BLaER1 treated with 17β-estradiol and CSF1 and Interleukin-3, amounts not matched to agents 10 nM and 100 nM (cell line): ENCODE data around the gene OR13C5.
A peak's percentile ranks its signal among the peaks of the same experiment; 100 is the strongest.
"Not testable (repeated sequence)": the region's sequence is repeated elsewhere in the genome, so short reads cannot be mapped to it uniquely, and the experiment has no call there.

Experiments
- H3K27ac ChIP-seq, 11 experiments: shearing (Covaris generic); formaldehyde crosslinking; 2 replicates each; pipeline ENCODE4 v1.8.1; 2022
- H3K27me3 ChIP-seq, 11 experiments: shearing (Covaris generic); formaldehyde crosslinking; 2 replicates each; pipeline ENCODE4 v1.8.1; 2022
- H3K36me3 ChIP-seq, 11 experiments: shearing (Covaris generic); formaldehyde crosslinking; 2 replicates each; pipeline ENCODE4 v1.8.1; 2022
- H3K4me1 ChIP-seq, 10 experiments: shearing (Covaris generic); formaldehyde crosslinking; 2 replicates each; pipeline ENCODE4 v1.8.1; 2022
- H3K4me2 ChIP-seq, 11 experiments: shearing (Covaris generic); formaldehyde crosslinking; 2 replicates each; pipeline ENCODE4 v1.8.1; 2022
- H3K4me3 ChIP-seq, 10 experiments: shearing (Covaris generic); formaldehyde crosslinking; 2 replicates each; pipeline ENCODE4 v1.8.1; 2022
- H3K9ac ChIP-seq, 11 experiments: shearing (Covaris generic); formaldehyde crosslinking; 2 replicates each; pipeline ENCODE4 v1.8.1; 2022
- H3K9me3 ChIP-seq, 11 experiments: shearing (Covaris generic); formaldehyde crosslinking; replicated peaks in 1 of 11; 2 replicates each; pipeline ENCODE4 v1.8.1; 2022
- H4K20me1 ChIP-seq, 11 experiments: shearing (Covaris generic); formaldehyde crosslinking; 2 replicates each; pipeline ENCODE4 v1.8.1; 2022
- Cebpa-rat ChIP-seq, 11 experiments: shearing (Covaris generic); IDR thresholded peaks; 2 replicates each; pipeline ENCODE4 v1.8.1; 2022

Gene OR13C5

DNA sequence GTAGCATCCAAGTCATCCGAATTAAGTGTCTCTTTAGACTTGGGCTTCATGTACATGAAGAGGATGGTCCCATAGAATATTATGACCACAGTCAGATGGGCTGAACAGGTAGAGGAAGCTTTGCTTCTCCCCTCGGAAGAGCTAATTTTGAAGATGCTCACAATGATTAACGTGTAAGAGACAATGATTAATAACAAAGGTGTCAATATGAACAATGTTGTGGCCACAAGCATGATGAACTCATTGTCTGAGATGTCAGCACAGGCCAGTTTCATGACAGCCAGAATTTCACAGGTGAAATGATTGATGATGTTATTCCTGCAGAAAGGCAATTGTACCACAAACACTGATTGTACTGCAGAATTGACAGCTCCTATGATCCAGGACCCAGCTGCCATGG lies 5.6 kb upstream of the OR13C5 start:
- H3K4me2 ChIP-seq, result no peak overlapping the region
- H3K36me3 ChIP-seq, result no peaks in the 10 kb centered on the region
- H3K9ac ChIP-seq, result no peak overlapping the region
- H3K4me1 ChIP-seq, result no peaks in the 10 kb centered on the region
- no peak overlapping the region for H3K27ac ChIP-seq
- no peaks in the 10 kb centered on the region for H3K9me3 ChIP-seq
- H3K27me3 ChIP-seq, result no peaks in the 10 kb centered on the region
- H3K4me3 ChIP-seq, result no peak overlapping the region
- no peak for TF ChIP-seq Cebpa-rat (IDR thresholded peaks at IDR 0.05)
- H4K20me1 ChIP-seq, result no peaks in the 10 kb centered on the region

- H3K4me2 ChIP-seq, H3K4me3 ChIP-seq: not testable (repeated sequence)
Observed at GRCh38 chr9:104598749-104599148, 464 bp downstream of the OR13C5 start.

DNA sequence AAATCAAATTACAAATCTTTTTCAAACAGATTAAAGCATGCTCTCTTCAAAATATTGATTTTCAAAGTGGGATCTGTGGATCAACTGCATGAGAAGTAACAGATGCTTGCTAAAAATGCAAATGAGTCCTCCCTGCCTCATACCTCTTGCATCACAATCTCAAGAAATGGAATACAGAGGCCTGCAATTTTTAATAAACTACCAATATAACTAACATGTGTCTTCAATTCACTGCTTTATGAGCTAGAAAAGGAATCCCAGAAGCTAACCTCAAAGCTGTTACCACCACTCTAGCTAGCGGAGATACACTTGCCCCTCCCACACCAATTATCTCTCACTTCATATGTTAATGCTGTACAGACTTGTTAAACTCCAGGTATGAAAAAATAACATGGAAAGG lies 9.6 kb downstream of the OR13C5 start:
- Histone ChIP-seq H3K4me3 (no peak overlapping the region), H3K9ac (no peak overlapping the region), H3K4me1 (no peaks in the 10 kb centered on the region), H3K4me2 (no peak overlapping the region), H3K36me3 (no peaks in the 10 kb centered on the region), H3K9me3 (no peaks in the 10 kb centered on the region; a peak in 2 of 22 replicates), H3K27me3 (no peaks in the 10 kb centered on the region), H4K20me1 (no peaks in the 10 kb centered on the region), H3K27ac (no peak overlapping the region)
- no peak for TF ChIP-seq Cebpa-rat (IDR thresholded peaks at IDR 0.05)

More at GRCh38 chr9:104598749-104599148, 464 bp downstream of the OR13C5 start:
- H3K27ac ChIP-seq, H3K27me3 ChIP-seq, H4K20me1 ChIP-seq, H3K4me1 ChIP-seq, H3K9ac ChIP-seq, H3K36me3 ChIP-seq, H3K9me3 ChIP-seq: not testable (repeated sequence)

DNA sequence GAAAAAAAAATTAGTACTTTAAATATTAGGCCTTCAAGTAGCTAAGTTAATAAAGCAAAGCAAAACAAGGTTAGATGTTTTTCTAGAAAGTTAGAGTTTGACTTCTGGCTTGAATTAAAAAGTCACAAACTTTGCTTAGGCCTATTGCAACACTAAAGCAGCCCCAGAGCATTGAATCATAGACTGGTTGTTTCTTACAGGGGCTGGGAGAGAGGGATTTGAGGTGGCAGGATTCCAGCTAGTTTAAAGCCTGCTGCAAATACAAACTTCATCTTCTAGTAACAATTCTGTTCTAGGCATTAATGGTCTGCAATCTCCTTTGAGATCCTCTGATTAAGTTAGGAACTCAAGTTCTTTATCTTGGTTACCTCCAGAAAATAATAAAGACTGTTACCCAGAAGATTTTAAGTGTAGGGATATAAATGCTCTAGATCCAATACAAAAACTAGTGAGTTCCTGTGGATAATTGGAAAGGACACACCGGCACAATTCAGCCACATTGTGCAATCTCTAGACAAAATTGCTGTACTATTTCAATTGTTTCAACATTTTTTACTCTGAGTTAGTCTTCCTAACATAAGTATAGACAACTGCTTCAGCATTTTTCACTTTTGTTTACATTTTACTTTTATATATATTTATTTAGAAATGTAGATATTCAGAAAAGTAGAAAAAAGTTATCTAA lies 12.6 kb downstream of the OR13C5 start:
- Histone ChIP-seq H3K4me3 (no peak overlapping the region), H3K36me3 (no peaks in the 10 kb centered on the region), H3K4me1 (no peaks in the 10 kb centered on the region), H3K9ac (no peak overlapping the region), H3K27me3 (no peaks in the 10 kb centered on the region), H3K9me3 (no peaks in the 10 kb centered on the region), H4K20me1 (no peaks in the 10 kb centered on the region), H3K27ac (no peak overlapping the region), H3K4me2 (no peak overlapping the region)
- TF ChIP-seq Cebpa-rat (IDR thresholded peaks at IDR 0.05), result no peak

- no peaks in the 10 kb centered on the region for H3K9me3 ChIP-seq
- TF ChIP-seq Cebpa-rat (IDR thresholded peaks at IDR 0.05), result peak in 1 of 11 experiments; percentile 13; a peak in 1 of 22 replicates
Observed at GRCh38 chr9:104580562-104580961, 18.7 kb downstream of the OR13C5 start.

DNA sequence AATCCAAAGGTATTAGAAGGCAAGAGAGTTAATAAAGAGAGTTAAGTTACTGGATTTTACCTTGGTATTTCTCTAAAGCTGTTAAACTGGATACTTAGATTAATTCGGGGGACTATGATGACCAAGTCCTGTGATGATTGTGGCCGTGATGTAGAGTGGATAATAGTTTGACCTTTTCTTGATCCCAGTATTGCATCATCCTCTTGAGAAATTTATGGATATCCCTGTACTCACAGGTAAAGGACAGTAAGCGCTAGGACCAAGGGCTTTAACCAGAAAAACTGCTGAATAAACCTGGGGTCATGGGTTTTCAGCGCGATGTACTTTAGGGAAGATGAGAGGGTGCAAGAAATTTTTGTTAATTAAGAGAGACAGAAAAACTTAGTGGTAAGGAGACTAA lies 21.9 kb downstream of the OR13C5 start:
- no peak overlapping the region for H3K4me3 ChIP-seq
- no peaks in the 10 kb centered on the region for H3K4me1 ChIP-seq
- no peaks in the 10 kb centered on the region for H3K27me3 ChIP-seq
- H4K20me1 ChIP-seq, result no peaks in the 10 kb centered on the region
- peaks cover 0 to 16% (median 4%) of the 10 kb centered on the region in 11 experiments; a peak in 7 of 22 replicates for H3K9me3 ChIP-seq
- no peak overlapping the region for H3K27ac ChIP-seq
- no peaks in the 10 kb centered on the region for H3K36me3 ChIP-seq
- TF ChIP-seq Cebpa-rat (IDR thresholded peaks at IDR 0.05), result peak in 3 of 11 experiments; percentile 14 to 52 (median 29); a peak in 3 of 22 replicates
- H3K4me2 ChIP-seq, result no peak overlapping the region
- no peak overlapping the region for H3K9ac ChIP-seq

More at GRCh38 chr9:104580562-104580961, 18.7 kb downstream of the OR13C5 start:
- H4K20me1 ChIP-seq, result no peaks in the 10 kb centered on the region
- H3K4me2 ChIP-seq, result no peak overlapping the region
- no peak overlapping the region for H3K27ac ChIP-seq
- H3K9ac ChIP-seq, result no peak overlapping the region
- H3K4me3 ChIP-seq, result no peak overlapping the region
- no peaks in the 10 kb centered on the region for H3K4me1 ChIP-seq
- H3K27me3 ChIP-seq, result no peaks in the 10 kb centered on the region
- H3K36me3 ChIP-seq, result no peaks in the 10 kb centered on the region

- no peak for TF ChIP-seq Cebpa-rat (IDR thresholded peaks at IDR 0.05)
- Histone ChIP-seq H3K36me3 (no peaks in the 10 kb centered on the region), H3K4me3 (no peak overlapping the region), H3K27ac (no peak overlapping the region), H3K4me1 (no peaks in the 10 kb centered on the region), H4K20me1 (no peaks in the 10 kb centered on the region), H3K9me3 (peaks cover 0 to 22% (median 4%) of the 10 kb centered on the region in 11 experiments; a peak in 7 of 22 replicates), H3K4me2 (no peak overlapping the region), H3K9ac (no peak overlapping the region), H3K27me3 (no peaks in the 10 kb centered on the region)
Observed at GRCh38 chr9:104575456-104575855, 23.8 kb downstream of the OR13C5 start.

DNA sequence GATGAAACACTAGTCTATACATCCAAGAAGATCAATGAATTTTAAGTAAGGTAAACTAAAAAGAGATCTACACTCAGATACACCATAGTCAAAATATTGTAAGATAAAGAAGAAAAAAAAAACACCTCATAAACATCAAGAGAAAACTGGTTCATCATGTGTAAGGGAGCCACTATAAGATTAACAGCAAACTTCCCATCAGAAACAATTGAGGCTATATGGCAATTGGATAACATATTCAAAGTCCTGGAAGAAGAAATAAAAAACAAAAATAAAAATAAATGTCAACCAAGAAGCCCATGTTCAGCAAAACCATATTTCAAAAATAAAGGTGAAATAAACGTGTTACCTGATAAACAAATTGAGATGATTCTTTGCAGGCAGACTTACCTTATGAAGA lies 26.6 kb downstream of the OR13C5 start:
- Histone ChIP-seq H3K4me3 (no peak overlapping the region), H3K27ac (no peak overlapping the region), H3K9me3 (peaks cover 0 to 22% (median 4%) of the 10 kb centered on the region in 11 experiments; a peak in 7 of 22 replicates), H3K9ac (no peak overlapping the region), H3K4me1 (no peaks in the 10 kb centered on the region), H4K20me1 (no peaks in the 10 kb centered on the region), H3K27me3 (no peaks in the 10 kb centered on the region), H3K4me2 (no peak overlapping the region), H3K36me3 (no peaks in the 10 kb centered on the region)
- no peak for TF ChIP-seq Cebpa-rat (IDR thresholded peaks at IDR 0.05)

- no peaks in the 10 kb centered on the region for H3K4me1 ChIP-seq
- no peaks in the 10 kb centered on the region for H3K36me3 ChIP-seq
- H3K9ac ChIP-seq, result no peak within 1 kb of the TSS
- no peaks in the 10 kb centered on the region for H4K20me1 ChIP-seq
- H3K9me3 ChIP-seq, result peaks cover 0 to 22% (median 4%) of the 10 kb centered on the region in 11 experiments; a peak in 7 of 22 replicates
- no peaks in the 10 kb centered on the region for H3K27me3 ChIP-seq
- no peak for TF ChIP-seq Cebpa-rat (IDR thresholded peaks at IDR 0.05)
- no peak within 1 kb of the TSS for H3K27ac ChIP-seq
- no peak within 1 kb of the TSS for H3K4me2 ChIP-seq
- H3K4me3 ChIP-seq, result no peak within 1 kb of the TSS
Observed at GRCh38 chr9:104568868-104569267, 30.3 kb downstream of the OR13C5 start, which contains the start of gene OR13C8. Gene OR13C8 (plus strand): TSS chr9:104569168. CDS start chr9:104569168, 0 bp downstream.

GRCh38 chr9:104564358-104564757 lies 34.9 kb downstream of the OR13C5 start:
- Histone ChIP-seq H3K9me3 (peaks cover 0 to 2% (median 0%) of the 10 kb centered on the region in 11 experiments; a peak in 1 of 22 replicates), H3K9ac (no peak overlapping the region), H3K27ac (no peak overlapping the region), H3K36me3 (no peaks in the 10 kb centered on the region), H3K27me3 (no peaks in the 10 kb centered on the region), H4K20me1 (no peaks in the 10 kb centered on the region), H3K4me3 (no peak overlapping the region), H3K4me1 (no peaks in the 10 kb centered on the region), H3K4me2 (no peak overlapping the region)
- no peak for TF ChIP-seq Cebpa-rat (IDR thresholded peaks at IDR 0.05)
